Suprapubic skin (tissue), 4 donors: ENCODE measurements around the gene FAM111A. TPM values are rescaled to one million over a fixed set of nuclear protein-coding genes. Genes with fewer than 3 reads are reported as not detected.
A peak's percentile ranks its signal among the peaks of the same experiment; 100 is the strongest.

Experiments used
- DNase-seq, 2 donors: peaks; one replicate each; pipeline ENCODE4 v3.0.0-alpha.2; 2019; ENCODE audit warnings: low spot score in 2 of 2
- H3K27ac ChIP-seq: fragments of 200-600 bp; sonication (generic); one replicate; pipeline ENCODE4 v1.5.1; 2019
- H3K27me3 ChIP-seq: fragments of 200-600 bp; sonication (generic); one replicate; pipeline ENCODE4 v1.5.1; 2019
- H3K36me3 ChIP-seq: fragments of 200-600 bp; sonication (generic); one replicate; pipeline ENCODE4 v1.5.1; 2019
- H3K4me1 ChIP-seq: fragments of 200-600 bp; sonication (generic); one replicate; pipeline ENCODE4 v1.5.1; 2019
- H3K4me3 ChIP-seq: fragments of 200-600 bp; sonication (generic); one replicate; pipeline ENCODE4 v1.5.1; 2019; ENCODE audit warnings: mild to moderate bottlenecking
- H3K9me3 ChIP-seq: fragments of 200-600 bp; sonication (generic); one replicate; pipeline ENCODE4 v1.5.1; 2019
- CTCF ChIP-seq, 2 donors: fragments of 200-600 bp in 1 of 2; fragments of 450-650 bp in 1 of 2; sonication (generic) in 1 of 2; IDR thresholded peaks; one replicate each; pipeline ENCODE4 v1.5.1; 2016 to 2019; ENCODE audit warnings: antibody characterized with exemption in 2 of 2, mild to moderate bottlenecking in 1 of 2, moderate library complexity in 1 of 2
- EP300 ChIP-seq: sonication (generic); formaldehyde crosslinking; IDR thresholded peaks from one replicate; pipeline ENCODE4 v1.6.1; 2017; ENCODE audit warnings: antibody characterized with exemption
- POLR2A ChIP-seq, 2 donors: fragments of 450-650 bp; IDR thresholded peaks; one replicate each; pipeline ENCODE4 v1.6.1; 2017; ENCODE audit warnings: antibody characterized with exemption in 2 of 2, mild to moderate bottlenecking in 2 of 2, moderate library complexity in 2 of 2
- POLR2AphosphoS5 ChIP-seq, 3 donors: sonication (generic); formaldehyde crosslinking; IDR thresholded peaks; one replicate each; pipeline ENCODE4 v1.6.1; 2017; ENCODE audit warnings: antibody characterized with exemption in 3 of 3
- WGBS: methylation state at CpG from one replicate; pipeline ENCODE4 v1.1.5; 2018; 5-methylcytosine and 5-hydroxymethylcytosine counted together
- total RNA-seq, 4 donors: library from RNA; depleted of rRNA; stranded (reverse); fragments of >200 nt; gene quantifications; one replicate each; pipeline ENCODE4 v1.1.0, GENCODE V29; 2016

The FAM111A gene
- total RNA-seq, 4 donors from 2014 or later: 12.5 to 55.7 (median 21.6) TPM

DNA sequence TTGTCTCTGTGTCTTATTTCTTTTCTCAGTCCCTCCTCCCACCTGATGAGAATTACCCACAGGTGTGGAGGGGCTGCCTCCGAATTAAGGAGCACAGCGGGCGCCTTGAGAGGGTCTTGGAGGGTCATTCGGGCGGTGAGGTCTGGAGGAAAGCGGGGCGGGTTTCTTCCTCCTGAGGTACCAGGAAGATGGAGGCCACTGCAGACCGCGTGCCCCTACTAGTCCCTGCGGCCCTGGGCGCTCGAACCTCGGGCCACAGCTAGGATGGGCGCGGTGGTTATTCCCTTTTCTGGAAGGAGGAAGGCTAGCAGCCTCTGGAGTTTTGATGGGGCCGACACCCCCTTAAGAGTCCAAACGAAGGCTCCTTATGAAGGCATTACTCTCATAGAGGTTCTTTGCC lies 5.5 kb upstream of the FAM111A start:
- Histone ChIP-seq H3K4me3 (no peak overlapping the region), H3K27ac (no peak overlapping the region), H3K36me3 (peaks cover 19% of the 10 kb centered on the region), H3K27me3 (no peaks in the 10 kb centered on the region), H3K9me3 (no peaks in the 10 kb centered on the region), H3K4me1 (peaks cover 9% of the 10 kb centered on the region)
- 93% methylated on average over 16 of the region's 17 CpGs for WGBS
- no peak for DNase-seq
- TF ChIP-seq EP300: no peak
- no peak for TF ChIP-seq CTCF (IDR thresholded peaks at IDR 0.05)
- no peak for TF ChIP-seq POLR2A (IDR thresholded peaks at IDR 0.05)
- no peak for TF ChIP-seq POLR2AphosphoS5 (IDR thresholded peaks at IDR 0.05)

- WGBS: 65% methylated on average over 2 of the region's 2 CpGs
- Histone ChIP-seq H3K4me1 (peaks cover 16% of the 10 kb centered on the region), H3K9me3 (no peaks in the 10 kb centered on the region), H3K27me3 (no peaks in the 10 kb centered on the region), H3K4me3 (no peak overlapping the region), H3K36me3 (peaks cover 10% of the 10 kb centered on the region), H3K27ac (no peak overlapping the region)
- DNase-seq: no peak
- TF ChIP-seq EP300: no peak
- no peak for TF ChIP-seq POLR2A (IDR thresholded peaks at IDR 0.05)
- no peak for TF ChIP-seq POLR2AphosphoS5 (IDR thresholded peaks at IDR 0.05)
- no peak for TF ChIP-seq CTCF (IDR thresholded peaks at IDR 0.05)
Observed at GRCh38 chr11:59138643-59139042, 4.0 kb upstream of the FAM111A start.

DNA sequence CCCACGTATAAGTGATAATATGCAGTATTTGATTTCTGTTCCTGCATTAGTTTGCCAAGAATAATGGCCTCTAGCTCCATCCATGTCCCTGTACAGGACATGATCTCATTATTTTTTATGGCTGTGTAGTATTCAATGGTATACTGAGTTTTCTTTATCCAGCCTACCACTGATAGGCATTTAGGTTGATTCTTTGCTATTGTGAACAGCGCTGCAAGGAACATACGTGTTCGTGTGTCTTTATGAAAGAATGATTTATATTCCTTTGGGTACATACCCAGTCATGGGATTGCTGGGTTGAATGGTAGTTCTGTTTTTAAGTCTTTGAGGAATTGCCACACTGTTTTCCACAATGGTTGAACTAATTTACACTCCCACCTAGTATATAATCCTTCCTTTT lies 1.5 kb upstream of the FAM111A start:
- DNase-seq: no peak
- no peaks in the 10 kb centered on the region for H3K9me3 ChIP-seq
- no peak overlapping the region for H3K4me3 ChIP-seq
- no peaks in the 10 kb centered on the region for H3K27me3 ChIP-seq
- peaks cover 35% of the 10 kb centered on the region for H3K4me1 ChIP-seq
- TF ChIP-seq CTCF (IDR thresholded peaks at IDR 0.05) (no peak), EP300 (no peak), POLR2A (IDR thresholded peaks at IDR 0.05) (no peak), POLR2AphosphoS5 (IDR thresholded peaks at IDR 0.05) (no peak)
- WGBS: 79% methylated on average over 4 of the region's 4 CpGs
- H3K27ac ChIP-seq: no peak overlapping the region
- no peaks in the 10 kb centered on the region for H3K36me3 ChIP-seq

DNA sequence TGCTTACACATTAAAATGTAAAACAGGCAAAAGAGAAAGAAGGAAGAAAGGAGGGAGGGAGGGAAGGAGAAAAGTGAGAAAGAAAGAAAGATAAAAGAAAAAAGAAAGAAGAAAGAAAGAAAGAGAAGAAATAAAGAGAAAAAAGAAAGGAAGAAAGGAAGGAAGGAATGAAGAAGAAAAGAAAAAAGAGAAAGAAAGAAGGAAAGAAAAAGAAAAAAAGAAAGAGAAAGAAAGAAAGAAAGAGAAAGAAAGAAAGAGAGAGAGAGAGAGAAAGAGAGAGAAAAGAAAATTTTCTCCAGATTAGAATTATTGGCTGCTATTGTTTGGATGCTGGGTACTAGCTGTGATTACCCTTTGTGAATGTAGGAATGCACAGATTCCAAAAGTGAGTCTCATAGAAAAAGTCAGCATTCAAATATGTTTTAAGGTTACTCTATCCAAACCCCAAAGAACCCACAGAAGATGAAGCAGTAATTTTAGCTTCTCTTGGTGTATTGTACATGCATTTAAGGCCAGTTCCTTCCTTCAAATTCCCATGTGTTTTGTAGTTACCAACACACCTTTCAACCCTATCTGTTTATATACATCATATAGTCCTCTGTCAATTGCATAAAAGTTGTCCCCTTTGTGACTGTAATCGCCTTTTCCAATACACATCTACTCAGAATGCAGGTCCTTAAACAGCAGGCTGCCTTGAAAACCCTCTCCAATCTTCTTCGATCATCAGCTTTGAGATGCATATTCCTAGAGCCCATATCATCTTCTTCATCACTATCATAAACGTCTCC lies 789 bp upstream of the FAM111A start:
- Histone ChIP-seq H3K36me3 (no peaks in the 10 kb centered on the region), H3K27ac (peak overlapping the region; percentile 94), H3K9me3 (no peaks in the 10 kb centered on the region), H3K27me3 (no peaks in the 10 kb centered on the region), H3K4me1 (peaks cover 35% of the 10 kb centered on the region), H3K4me3 (peak overlapping the region; percentile 83)
- no peak for TF ChIP-seq POLR2AphosphoS5 (IDR thresholded peaks at IDR 0.05)
- no peak for TF ChIP-seq POLR2A (IDR thresholded peaks at IDR 0.05)
- no peak for TF ChIP-seq EP300
- TF ChIP-seq CTCF (IDR thresholded peaks at IDR 0.05): no peak
- DNase-seq: no peak
- 3% methylated on average over 3 of the region's 3 CpGs for WGBS

DNA sequence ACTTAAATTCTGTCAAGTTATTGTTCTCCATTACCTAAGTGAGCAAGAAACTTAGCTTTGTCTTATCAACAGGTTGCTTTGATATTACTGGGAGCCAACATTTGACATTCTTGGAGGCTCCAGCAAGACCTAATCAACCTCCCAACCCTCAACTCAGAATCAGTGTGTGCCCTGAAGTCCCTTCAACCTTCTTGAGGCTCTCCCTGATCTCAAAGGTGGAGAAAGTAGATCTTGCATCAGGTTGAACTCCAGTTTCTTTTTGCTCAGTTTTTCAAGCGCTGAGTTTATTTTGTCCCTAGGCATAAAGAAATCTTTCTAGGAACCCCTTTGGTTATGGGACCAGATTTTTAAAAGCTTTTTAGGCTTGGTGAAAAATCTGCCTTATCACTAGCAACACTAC lies 1.4 kb downstream of the FAM111A start:
- H3K36me3 ChIP-seq: peaks cover 6% of the 10 kb centered on the region
- no peaks in the 10 kb centered on the region for H3K27me3 ChIP-seq
- TF ChIP-seq EP300 (no peak), POLR2AphosphoS5 (IDR thresholded peaks at IDR 0.05) (no peak), CTCF (IDR thresholded peaks at IDR 0.05) (no peak), POLR2A (IDR thresholded peaks at IDR 0.05) (no peak)
- 84% methylated on average over 1 of the region's 1 CpG for WGBS
- H3K4me1 ChIP-seq: peaks cover 35% of the 10 kb centered on the region
- peak overlapping the region; percentile 94 for H3K27ac ChIP-seq
- H3K4me3 ChIP-seq: peak overlapping the region; percentile 83
- H3K9me3 ChIP-seq: no peaks in the 10 kb centered on the region
- DNase-seq: no peak
